Fibroblast of lung (primary cell): Measurements from ENCODE around the gene JUN. TPM values are rescaled to one million over a fixed set of nuclear protein-coding genes. Genes with fewer than 3 reads are reported as not detected.

ENCODE experiments used
- DNase-seq, 2 donors: peaks; one replicate each; pipeline versions ENCODE4 v3.0.0 to v3.0.0-alpha.2; 2010; ENCODE audit warnings: low read depth in 2 of 2
- H2AFZ ChIP-seq: 2 replicates; pipeline ENCODE4 v1.5.1; 2012; ENCODE audit warnings: low read length, control low read depth, inconsistent platforms
- H3K27ac ChIP-seq: 2 replicates; pipeline ENCODE4 v1.5.1; 2011; ENCODE audit warnings: low read length, control low read depth; ENCODE audit not compliant: insufficient read depth
- H3K27me3 ChIP-seq: 2 replicates; pipeline ENCODE4 v1.5.1; 2011; ENCODE audit warnings: mild to moderate bottlenecking, low read length; ENCODE audit not compliant: control insufficient read depth, insufficient read depth
- H3K36me3 ChIP-seq: 2 replicates; pipeline ENCODE4 v1.5.1; 2011; ENCODE audit warnings: low read length; ENCODE audit not compliant: control insufficient read depth, insufficient read depth
- H3K4me1 ChIP-seq: 2 replicates; pipeline ENCODE4 v1.5.1; 2011; ENCODE audit warnings: low read length; ENCODE audit not compliant: control insufficient read depth, insufficient read depth; ENCODE audit errors: extremely low read depth
- H3K4me2 ChIP-seq: 2 replicates; pipeline ENCODE4 v1.5.1; 2011; ENCODE audit warnings: low read length, control low read depth; ENCODE audit not compliant: insufficient read depth; ENCODE audit errors: extremely low read depth
- H3K4me3 ChIP-seq, 4 experiments: fragments of 200-600 bp in 1 of 4; sonication (generic) in 1 of 4; replicated peaks in 1 of 4; 2 replicates each; pipeline ENCODE4 v1.5.1; 2011 to 2016; ENCODE audit warnings: low read length in 4 of 4, low read depth in 3 of 4, mild to moderate bottlenecking in 3 of 4, control low read depth in 2 of 4, inconsistent platforms in 1 of 4, mixed read lengths in 1 of 4; ENCODE audit not compliant: insufficient read depth in 1 of 4; ENCODE audit errors: control extremely low read depth in 1 of 4
- H3K79me2 ChIP-seq: 2 replicates; pipeline ENCODE4 v1.5.1; 2012; ENCODE audit warnings: mild to moderate bottlenecking, low read length, inconsistent platforms; ENCODE audit not compliant: control insufficient read depth, insufficient read depth
- H3K9ac ChIP-seq: 2 replicates; pipeline ENCODE4 v1.5.1; 2011; ENCODE audit warnings: mild to moderate bottlenecking, low read length, control low read depth; ENCODE audit not compliant: insufficient read depth
- H3K9me3 ChIP-seq: 2 replicates; pipeline ENCODE4 v1.5.1; 2012; ENCODE audit warnings: low read depth, low read length; ENCODE audit not compliant: control insufficient read depth, insufficient read depth
- H4K20me1 ChIP-seq: 2 replicates; pipeline ENCODE4 v1.5.1; 2011; ENCODE audit warnings: low read length; ENCODE audit not compliant: control insufficient read depth, insufficient read depth; ENCODE audit errors: extremely low read depth
- CTCF ChIP-seq, 2 donors: IDR thresholded peaks in 1 of 2; conservative IDR thresholded peaks in 1 of 2; 1 replicate in 1 of 2; 2 replicates in 1 of 2; pipeline ENCODE4 v1.5.1; 2011 to 2012; ENCODE audit warnings: low read length in 2 of 2, control low read depth in 1 of 2, inconsistent platforms in 1 of 2, low read depth in 1 of 2, mild to moderate bottlenecking in 1 of 2
- EZH2 ChIP-seq: IDR thresholded peaks from 2 replicates; pipeline ENCODE4 v1.5.1; 2012; ENCODE audit warnings: low read length, control low read depth, mild to moderate bottlenecking; ENCODE audit errors: missing control alignments
- polyA plus RNA-seq, 2 donors: library from polyadenylated mRNA; depleted of rRNA in 1 of 2; stranded (reverse) in 1 of 2; unstranded in 1 of 2; fragments of >200 nt; gene quantifications; 2 replicates each; pipeline ENCODE4 v1.2.1, GENCODE V29; 2011 to 2012; ENCODE audit warnings: missing spikeins in 1 of 2
- total RNA-seq: library from RNA; depleted of rRNA; stranded (reverse); fragments of >200 nt; gene quantifications from 2 replicates; pipeline ENCODE4 v1.2.1, GENCODE V29; 2014

JUN gene
- total and polyA plus RNA-seq, 2 donors (not counting 1 experiment from before 2014, with no cell fraction given): 22.6 to 145 TPM

GRCh38 chr1:58794585-58794984 is 10.7 kb upstream of the JUN start:
- Histone ChIP-seq H3K4me2 (no peak overlapping the region), H4K20me1 (no peaks in the 10 kb centered on the region), H3K27me3 (no peaks in the 10 kb centered on the region), H3K4me3 (no peak overlapping the region), H3K9me3 (no peaks in the 10 kb centered on the region), H3K79me2 (no peaks in the 10 kb centered on the region), H3K9ac (no peak overlapping the region), H3K36me3 (no peaks in the 10 kb centered on the region), H3K27ac (no peak overlapping the region), H2AFZ (no peak overlapping the region), H3K4me1 (no peaks in the 10 kb centered on the region)
- TF ChIP-seq CTCF (conservative IDR thresholded peaks at IDR 0.05 in 1 of 2, IDR thresholded peaks at IDR 0.05 in 1 of 2; ENCODE audit: low read depth in 1 of 2, low read length in 2 of 2): no peak
- TF ChIP-seq EZH2: no peak
- DNase-seq: no peak

- Histone ChIP-seq H2AFZ (no peak overlapping the region), H3K79me2 (no peaks in the 10 kb centered on the region), H3K4me1 (no peaks in the 10 kb centered on the region), H3K9me3 (no peaks in the 10 kb centered on the region), H3K27me3 (no peaks in the 10 kb centered on the region), H3K4me2 (no peak overlapping the region), H3K9ac (no peak overlapping the region), H3K36me3 (no peaks in the 10 kb centered on the region), H4K20me1 (no peaks in the 10 kb centered on the region), H3K27ac (no peak overlapping the region), H3K4me3 (no peak overlapping the region)
- DNase-seq: no peak
- TF ChIP-seq CTCF (conservative IDR thresholded peaks at IDR 0.05 in 1 of 2, IDR thresholded peaks at IDR 0.05 in 1 of 2; ENCODE audit: low read depth in 1 of 2, low read length in 2 of 2): no peak
- TF ChIP-seq EZH2: no peak
These were observed 9.0 kb upstream of the JUN start for GRCh38 chr1:58792846-58793245.

GRCh38 chr1:58791106-58791505 is 7.3 kb upstream of the JUN start:
- H4K20me1 ChIP-seq: no peaks in the 10 kb centered on the region
- no peak overlapping the region for H3K9ac ChIP-seq
- H3K79me2 ChIP-seq: no peaks in the 10 kb centered on the region
- no peak overlapping the region for H3K4me3 ChIP-seq
- H3K9me3 ChIP-seq: no peaks in the 10 kb centered on the region
- no peaks in the 10 kb centered on the region for H3K27me3 ChIP-seq
- no peak overlapping the region for H2AFZ ChIP-seq
- H3K4me2 ChIP-seq: no peak overlapping the region
- TF ChIP-seq CTCF (conservative IDR thresholded peaks at IDR 0.05 in 1 of 2, IDR thresholded peaks at IDR 0.05 in 1 of 2; ENCODE audit: low read depth in 1 of 2, low read length in 2 of 2): no peak
- TF ChIP-seq EZH2: no peak
- no peak for DNase-seq
- H3K27ac ChIP-seq: no peak overlapping the region
- H3K4me1 ChIP-seq: peaks cover 6% of the 10 kb centered on the region
- H3K36me3 ChIP-seq: no peaks in the 10 kb centered on the region
